DND-41 (cell line): ENCODE data around the gene CACNG8.
"Not testable (repeated sequence)": the region's sequence is repeated elsewhere in the genome, so short reads cannot be mapped to it uniquely, and the experiment has no call there.

Experiments
- ATAC-seq: fragments of 200-7000 bp; cut with Tn5 transposase; 3 replicates; pipeline ENCODE4 v1.9.1; 2021; ENCODE audit warnings: low read depth; ENCODE audit not compliant: insufficient read depth
- DNase-seq: peaks from one replicate; pipeline ENCODE4 v3.0.0-alpha.2; 2020
- H2AFZ ChIP-seq: 2 replicates; pipeline ENCODE4 v1.6.0; 2012; ENCODE audit warnings: low read depth, low read length
- H3K27ac ChIP-seq: 2 replicates; pipeline ENCODE4 v1.5.1; 2012; ENCODE audit warnings: low read length, inconsistent platforms
- H3K27me3 ChIP-seq: fragments of 200-600 bp; sonication (generic); 2 replicates; pipeline ENCODE4 v1.6.0; 2012; ENCODE audit warnings: low read length, mild to moderate bottlenecking, inconsistent platforms; ENCODE audit not compliant: insufficient read depth, poor library complexity
- H3K36me3 ChIP-seq: 2 replicates; pipeline ENCODE4 v1.5.1; 2012; ENCODE audit warnings: low read length, inconsistent platforms; ENCODE audit not compliant: insufficient read depth
- H3K4me1 ChIP-seq: 2 replicates; pipeline ENCODE4 v1.5.1; 2012; ENCODE audit warnings: mild to moderate bottlenecking, low read length; ENCODE audit not compliant: insufficient read depth
- H3K4me2 ChIP-seq: 2 replicates; pipeline ENCODE4 v1.6.0; 2012; ENCODE audit warnings: mild to moderate bottlenecking, moderate library complexity, low read length, inconsistent platforms; ENCODE audit not compliant: insufficient read depth
- H3K4me3 ChIP-seq, 2 experiments: fragments of 200-600 bp in 1 of 2; shearing (Covaris generic) in 1 of 2; 2 replicates each; pipeline ENCODE4 v1.5.1; 2012 to 2016; ENCODE audit warnings: inconsistent platforms in 2 of 2, low read length in 2 of 2, mild to moderate bottlenecking in 2 of 2, low read depth in 1 of 2, moderate library complexity in 1 of 2
- H3K79me2 ChIP-seq: 2 replicates; pipeline ENCODE4 v1.6.0; 2012; ENCODE audit warnings: low read length, inconsistent platforms; ENCODE audit not compliant: insufficient read depth
- H3K9ac ChIP-seq: 2 replicates; pipeline ENCODE4 v1.6.0; 2012; ENCODE audit warnings: low read depth, mild to moderate bottlenecking, inconsistent platforms, low read length, moderate library complexity
- H3K9me3 ChIP-seq: 2 replicates; pipeline ENCODE4 v1.5.1; 2012; ENCODE audit warnings: low read length, moderate library complexity, mild to moderate bottlenecking, inconsistent platforms; ENCODE audit not compliant: insufficient read depth, severe bottlenecking
- H4K20me1 ChIP-seq: 2 replicates; pipeline ENCODE4 v1.6.0; 2012; ENCODE audit warnings: low read length; ENCODE audit not compliant: insufficient read depth
- EZH2 ChIP-seq: IDR thresholded peaks from 3 replicates; pipeline ENCODE4 v1.6.1; 2012; ENCODE audit warnings: borderline replicate concordance, low read depth, mild to moderate bottlenecking, moderate library complexity, low read length, inconsistent platforms; ENCODE audit not compliant: severe bottlenecking
- TF ChIP-seq, protein P1 (sequence below): IDR thresholded peaks from 2 replicates; pipeline ENCODE4 v1.5.1; 2012; ENCODE audit warnings: borderline replicate concordance, low read length, moderate library complexity, mild to moderate bottlenecking; ENCODE audit not compliant: poor library complexity, severe bottlenecking; ENCODE audit errors: extremely low read depth

The CACNG8 gene

DNA sequence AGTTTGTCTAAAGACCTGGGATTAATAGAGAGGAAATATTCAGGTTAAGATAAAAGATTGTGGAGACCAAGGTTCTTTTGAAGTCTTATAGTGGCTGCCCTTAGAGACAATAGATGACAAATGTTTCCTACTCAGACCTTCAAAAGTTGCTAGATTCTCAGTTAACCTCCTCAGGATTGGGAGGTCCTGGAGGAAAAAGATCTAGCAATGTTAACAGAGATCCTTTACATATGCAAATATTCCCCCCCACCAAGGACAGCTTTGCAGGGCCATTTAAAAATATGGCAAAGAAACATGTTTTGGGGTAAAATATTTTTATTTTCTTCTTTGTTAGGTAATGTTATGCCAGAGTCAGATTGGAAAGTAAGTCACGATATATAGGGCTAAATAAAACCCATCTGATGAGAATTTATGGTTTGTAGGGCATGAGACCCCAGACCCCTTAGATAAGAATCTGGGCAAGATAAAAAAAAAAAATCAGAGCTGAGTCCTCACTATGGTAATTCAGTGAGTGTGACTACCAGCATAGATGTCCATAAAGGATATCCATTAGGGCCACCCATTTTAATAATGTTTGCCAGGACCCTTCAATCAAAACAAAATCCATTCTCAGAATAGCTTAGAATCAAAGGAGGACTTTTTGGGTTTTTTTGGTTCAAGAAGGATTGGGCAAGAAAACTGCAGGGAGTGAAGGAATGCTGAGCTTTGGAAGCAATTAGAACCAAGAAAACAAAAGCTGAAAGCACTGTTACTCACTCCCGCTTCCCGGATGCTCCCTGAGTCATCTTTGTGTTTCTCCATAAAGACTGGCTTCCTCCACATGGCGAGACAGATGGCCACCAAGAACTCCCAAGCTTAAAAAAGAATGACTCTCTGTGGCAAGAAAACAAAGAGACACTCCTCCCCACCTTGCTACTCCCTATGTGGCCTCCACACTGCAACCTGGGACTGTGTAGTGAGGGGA is 72.8 kb downstream of the CACNG8 start:
- H3K4me1 ChIP-seq = no peaks in the 10 kb centered on the region
- H3K36me3 ChIP-seq = no peaks in the 10 kb centered on the region
- H3K4me2 ChIP-seq = no peak overlapping the region
- no peak overlapping the region for H3K27ac ChIP-seq
- H3K9me3 ChIP-seq = no peaks in the 10 kb centered on the region
- no peak overlapping the region for H3K9ac ChIP-seq
- no peaks in the 10 kb centered on the region for H4K20me1 ChIP-seq
- DNase-seq (no peak), ATAC-seq (no peak)
- H3K79me2 ChIP-seq = no peaks in the 10 kb centered on the region
- H3K27me3 ChIP-seq = no peaks in the 10 kb centered on the region
- TF ChIP-seq EZH2 = no peak
- TF ChIP-seq, protein P1, sequence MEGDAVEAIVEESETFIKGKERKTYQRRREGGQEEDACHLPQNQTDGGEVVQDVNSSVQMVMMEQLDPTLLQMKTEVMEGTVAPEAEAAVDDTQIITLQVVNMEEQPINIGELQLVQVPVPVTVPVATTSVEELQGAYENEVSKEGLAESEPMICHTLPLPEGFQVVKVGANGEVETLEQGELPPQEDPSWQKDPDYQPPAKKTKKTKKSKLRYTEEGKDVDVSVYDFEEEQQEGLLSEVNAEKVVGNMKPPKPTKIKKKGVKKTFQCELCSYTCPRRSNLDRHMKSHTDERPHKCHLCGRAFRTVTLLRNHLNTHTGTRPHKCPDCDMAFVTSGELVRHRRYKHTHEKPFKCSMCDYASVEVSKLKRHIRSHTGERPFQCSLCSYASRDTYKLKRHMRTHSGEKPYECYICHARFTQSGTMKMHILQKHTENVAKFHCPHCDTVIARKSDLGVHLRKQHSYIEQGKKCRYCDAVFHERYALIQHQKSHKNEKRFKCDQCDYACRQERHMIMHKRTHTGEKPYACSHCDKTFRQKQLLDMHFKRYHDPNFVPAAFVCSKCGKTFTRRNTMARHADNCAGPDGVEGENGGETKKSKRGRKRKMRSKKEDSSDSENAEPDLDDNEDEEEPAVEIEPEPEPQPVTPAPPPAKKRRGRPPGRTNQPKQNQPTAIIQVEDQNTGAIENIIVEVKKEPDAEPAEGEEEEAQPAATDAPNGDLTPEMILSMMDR = no peak
- H2AFZ ChIP-seq = no peak overlapping the region
- no peak overlapping the region for H3K4me3 ChIP-seq

- H4K20me1 ChIP-seq, H3K4me2 ChIP-seq, H2AFZ ChIP-seq, H3K27ac ChIP-seq, H3K4me1 ChIP-seq, H3K36me3 ChIP-seq, H3K79me2 ChIP-seq, H3K9ac ChIP-seq, H3K27me3 ChIP-seq, DNase-seq, H3K9me3 ChIP-seq, ATAC-seq, H3K4me3 ChIP-seq: not testable (repeated sequence)
These were observed 73.8 kb downstream of the CACNG8 start for GRCh38 chr19:54036542-54036941.
